T-helper 17 cell (primary cell): ENCODE data around the gene HNRNPLL. TPM values are rescaled to one million over a fixed set of nuclear protein-coding genes. Genes with fewer than 3 reads are reported as not detected.
A peak's percentile ranks its signal among the peaks of the same experiment; 100 is the strongest.

ENCODE experiments used
- ATAC-seq: fragments of 150-1000 bp; cut with Tn5 transposase; 2 replicates; pipeline ENCODE4 v1.10.0; 2021; ENCODE audit warnings: mild to moderate bottlenecking, moderate library complexity
- DNase-seq, 3 donors: peaks; one replicate each; pipeline versions ENCODE4 v3.0.0 to v3.0.0-alpha.2; 2020 to 2021
- H3K9me3 ChIP-seq: one replicate; pipeline ENCODE4 v1.7.0; 2013; ENCODE audit warnings: low read length, mild to moderate bottlenecking; ENCODE audit not compliant: control insufficient read depth, poor library complexity, severe bottlenecking
- H3K27ac Mint-ChIP-seq: one replicate; pipeline ENCODE4 v1.8.0; 2022; ENCODE audit warnings: mild to moderate bottlenecking, moderate library complexity, mixed read lengths
- H3K27me3 Mint-ChIP-seq: one replicate; pipeline ENCODE4 v1.8.0; 2022; ENCODE audit warnings: mixed read lengths
- H3K36me3 Mint-ChIP-seq: one replicate; pipeline ENCODE4 v1.8.0; 2022; ENCODE audit warnings: low read depth, mixed read lengths
- H3K4me1 Mint-ChIP-seq: one replicate; pipeline ENCODE4 v1.8.0; 2022; ENCODE audit warnings: mild to moderate bottlenecking, mixed read lengths
- H3K4me3 Mint-ChIP-seq: one replicate; pipeline ENCODE4 v1.8.0; 2022; ENCODE audit warnings: mild to moderate bottlenecking, moderate library complexity, mixed read lengths
- total RNA-seq, 4 donors: library from RNA in 2 of 4; stranded (reverse) in 2 of 4; gene quantifications; one replicate each; pipeline ENCODE4 v1.2.3 and lab custom pipeline; 2022 to 2026

HNRNPLL gene
- total RNA-seq, 2 donors from 2014 or later: 81.5 to 91.5 TPM

DNA sequence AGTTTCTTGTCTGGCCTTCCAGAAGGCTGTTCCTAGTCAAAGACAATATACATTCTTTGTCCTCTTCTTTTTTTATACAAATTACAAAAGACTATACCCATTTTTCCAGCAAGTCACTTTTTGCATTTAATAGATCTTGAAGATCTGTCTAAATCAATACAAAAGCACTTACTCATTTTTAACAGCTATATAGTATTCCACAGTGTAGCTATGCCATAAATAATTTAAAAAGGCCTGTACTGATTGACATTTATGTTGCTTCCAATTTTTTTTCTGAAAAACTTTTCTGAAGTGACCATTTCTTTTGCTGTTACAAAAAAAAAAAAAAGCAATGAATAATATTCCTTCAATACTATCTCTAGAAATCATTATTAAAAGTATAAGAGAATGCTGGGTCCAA lies 30.3 kb upstream of the HNRNPLL start:
- ATAC-seq: no peak
- peaks cover 10% of the 10 kb centered on the region for H3K4me1 Mint-ChIP-seq
- no peaks in the 10 kb centered on the region for H3K36me3 Mint-ChIP-seq
- no peak overlapping the region for H3K27ac Mint-ChIP-seq
- DNase-seq: no peak
- no peaks in the 10 kb centered on the region for H3K9me3 ChIP-seq
- no peak overlapping the region for H3K4me3 Mint-ChIP-seq
- H3K27me3 Mint-ChIP-seq: no peaks in the 10 kb centered on the region

DNA sequence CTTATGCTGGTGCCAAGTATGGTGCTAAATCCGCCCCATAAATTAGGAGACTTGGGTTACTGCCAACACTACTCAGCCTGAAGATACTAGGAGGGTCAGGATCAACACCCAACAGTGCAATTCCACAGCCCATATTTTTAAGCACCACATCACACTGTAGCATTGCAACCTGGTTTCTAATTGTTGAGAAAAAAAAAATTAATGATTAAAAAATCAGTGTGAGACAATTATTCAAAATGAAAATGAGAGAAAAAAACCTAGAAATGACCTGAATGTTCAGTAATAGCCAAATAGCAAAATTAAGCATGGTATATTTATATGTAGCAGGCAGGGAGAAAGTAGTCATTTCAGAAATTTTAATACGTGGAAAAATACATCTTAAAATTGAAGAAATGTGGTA lies 29.2 kb upstream of the HNRNPLL start:
- H3K9me3 ChIP-seq: no peaks in the 10 kb centered on the region
- no peak overlapping the region for H3K27ac Mint-ChIP-seq
- DNase-seq: no peak
- H3K36me3 Mint-ChIP-seq: no peaks in the 10 kb centered on the region
- no peak overlapping the region for H3K4me3 Mint-ChIP-seq
- no peaks in the 10 kb centered on the region for H3K27me3 Mint-ChIP-seq
- H3K4me1 Mint-ChIP-seq: peaks cover 16% of the 10 kb centered on the region
- ATAC-seq: no peak

DNA sequence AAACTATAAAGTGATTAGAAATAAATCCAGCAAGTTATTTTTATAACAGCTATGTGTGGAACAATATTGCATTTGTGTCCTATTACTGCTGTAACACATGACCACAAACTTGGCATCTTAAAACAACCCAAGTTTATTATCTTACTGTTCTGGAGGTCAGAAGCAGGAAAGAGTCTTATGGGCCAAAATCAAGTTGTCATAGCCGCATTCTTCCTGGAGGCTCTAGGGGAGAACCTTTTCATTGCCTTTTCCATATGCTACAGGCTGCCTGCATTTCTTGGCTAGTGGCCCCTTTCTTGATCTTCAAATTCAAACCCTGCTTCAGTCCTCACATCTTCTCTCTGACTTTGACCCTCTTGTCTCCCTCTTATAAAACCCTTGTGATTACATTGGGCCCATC lies 27.0 kb upstream of the HNRNPLL start:
- Mint-ChIP-seq H3K4me3 (no peak overlapping the region), H3K27me3 (no peaks in the 10 kb centered on the region), H3K4me1 (peaks cover 23% of the 10 kb centered on the region), H3K27ac (peak overlapping the region; percentile 46), H3K36me3 (no peaks in the 10 kb centered on the region)
- ATAC-seq (no peak), DNase-seq (no peak)
- no peaks in the 10 kb centered on the region for H3K9me3 ChIP-seq

DNA sequence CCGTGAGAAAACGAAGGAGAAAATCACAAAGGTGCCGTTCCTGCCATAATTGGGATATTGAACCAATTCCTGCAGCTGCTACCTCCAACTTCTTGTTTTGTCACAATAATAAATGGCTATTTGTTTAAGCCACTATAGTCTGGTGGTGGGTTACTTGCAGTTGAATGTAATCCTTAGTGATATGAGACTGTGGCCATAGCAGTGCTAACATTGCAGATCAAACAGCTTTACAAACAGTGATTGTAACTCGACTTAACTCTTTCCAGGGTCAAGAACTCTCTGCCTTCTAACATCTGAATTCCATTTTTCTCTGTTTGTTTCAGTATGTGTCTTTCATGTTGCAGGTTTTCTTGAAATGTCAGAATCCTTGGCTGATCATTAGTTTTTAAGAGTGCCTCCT lies 24.7 kb upstream of the HNRNPLL start:
- no peak for ATAC-seq
- Mint-ChIP-seq H3K4me3 (no peak overlapping the region), H3K4me1 (peaks cover 18% of the 10 kb centered on the region)

DNA sequence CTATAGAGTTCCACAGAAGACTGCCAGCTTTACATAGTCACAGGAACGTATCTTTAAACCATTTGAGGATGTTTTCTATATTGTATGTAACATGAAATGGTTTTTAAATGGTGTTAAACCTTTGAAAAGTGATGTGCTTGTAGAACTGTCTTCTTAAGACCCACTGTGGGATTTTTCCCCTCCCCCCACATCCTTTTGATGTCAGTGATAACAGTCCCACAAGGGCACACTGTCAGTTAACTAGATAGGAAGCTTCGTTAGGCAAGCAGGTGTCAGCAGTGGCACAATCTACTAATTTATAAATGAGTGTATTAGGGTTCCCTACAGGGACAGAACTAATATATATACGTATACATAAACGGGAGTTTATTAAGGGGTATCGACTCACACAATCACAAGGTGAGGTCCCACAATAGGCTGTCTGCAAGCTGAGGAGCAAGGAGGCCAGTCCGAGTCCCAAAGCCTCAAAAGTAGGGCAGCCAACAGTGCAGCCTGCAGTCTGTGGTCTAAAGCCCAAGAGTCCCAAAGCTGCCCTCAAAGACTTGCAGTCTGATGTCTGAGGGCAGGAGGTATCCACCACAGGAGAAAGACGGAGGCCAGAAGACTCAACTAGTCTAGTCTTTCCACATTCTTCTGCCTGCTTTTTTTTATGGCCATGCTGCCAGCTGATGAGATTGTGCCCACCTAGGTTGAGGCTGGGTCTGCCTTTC lies 23.8 kb upstream of the HNRNPLL start:
- peak overlapping the region; percentile 81 for H3K27ac Mint-ChIP-seq
- no peaks in the 10 kb centered on the region for H3K36me3 Mint-ChIP-seq
- H3K4me3 Mint-ChIP-seq: peak overlapping the region; percentile 41
- peak in 2 of 3 donors; percentile 10 to 14 for DNase-seq
- ATAC-seq: peak; percentile 92
- no peaks in the 10 kb centered on the region for H3K9me3 ChIP-seq
- H3K27me3 Mint-ChIP-seq: no peaks in the 10 kb centered on the region
- H3K4me1 Mint-ChIP-seq: peaks cover 18% of the 10 kb centered on the region

More for the DNA sequence above, 24.7 kb upstream of the HNRNPLL start:
- H3K36me3 Mint-ChIP-seq: no peaks in the 10 kb centered on the region
- DNase-seq: no peak
- H3K9me3 ChIP-seq: no peaks in the 10 kb centered on the region
- no peaks in the 10 kb centered on the region for H3K27me3 Mint-ChIP-seq
- peak overlapping the region; percentile 81 for H3K27ac Mint-ChIP-seq

DNA sequence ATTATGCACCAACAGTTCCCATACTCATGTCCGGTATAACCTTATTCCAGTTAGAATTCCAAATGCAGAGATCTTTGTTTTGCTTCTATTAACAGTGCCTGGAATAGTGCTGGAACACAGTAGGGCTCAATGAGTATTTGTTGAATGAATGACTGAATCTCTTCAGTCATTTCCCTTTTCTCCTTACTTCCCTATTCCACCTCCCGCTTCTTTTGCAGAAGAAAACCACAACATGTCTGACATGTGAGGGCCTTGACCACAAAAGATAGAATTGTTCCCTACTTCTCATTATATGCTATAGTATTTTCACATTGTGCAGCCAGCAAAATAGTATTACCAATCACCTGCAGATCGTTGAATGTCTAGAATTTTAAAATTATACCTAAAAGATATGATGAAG lies 19.5 kb upstream of the HNRNPLL start:
- H3K27ac Mint-ChIP-seq: no peak overlapping the region
- ATAC-seq: no peak
- H3K4me1 Mint-ChIP-seq: peaks cover 21% of the 10 kb centered on the region
- H3K9me3 ChIP-seq: no peaks in the 10 kb centered on the region
- no peak overlapping the region for H3K4me3 Mint-ChIP-seq
- no peaks in the 10 kb centered on the region for H3K36me3 Mint-ChIP-seq
- H3K27me3 Mint-ChIP-seq: peaks cover 6% of the 10 kb centered on the region
- DNase-seq: no peak

DNA sequence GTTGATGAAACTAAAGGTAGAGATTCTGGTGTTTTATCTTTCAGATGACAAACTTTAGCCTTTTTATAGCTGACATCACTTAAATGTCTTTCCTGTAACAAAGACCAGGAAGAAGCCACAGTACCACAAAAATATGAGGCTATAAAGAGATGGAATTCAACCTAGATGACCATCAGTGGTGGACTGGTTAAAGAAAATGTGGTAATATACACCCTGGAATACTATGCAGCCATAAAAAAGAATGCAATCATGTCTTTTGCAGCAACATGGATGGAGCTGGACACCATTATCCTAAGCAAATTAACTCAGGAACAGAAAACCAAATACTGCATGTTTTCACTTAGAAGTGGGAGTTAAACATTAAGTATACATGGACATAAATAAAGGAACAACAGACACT lies 18.3 kb upstream of the HNRNPLL start:
- DNase-seq (no peak), ATAC-seq (no peak)
- Mint-ChIP-seq H3K27me3 (peaks cover 13% of the 10 kb centered on the region), H3K27ac (no peak overlapping the region), H3K36me3 (peaks cover under 1% of the 10 kb centered on the region), H3K4me3 (no peak overlapping the region), H3K4me1 (peaks cover 12% of the 10 kb centered on the region)
- no peaks in the 10 kb centered on the region for H3K9me3 ChIP-seq

DNA sequence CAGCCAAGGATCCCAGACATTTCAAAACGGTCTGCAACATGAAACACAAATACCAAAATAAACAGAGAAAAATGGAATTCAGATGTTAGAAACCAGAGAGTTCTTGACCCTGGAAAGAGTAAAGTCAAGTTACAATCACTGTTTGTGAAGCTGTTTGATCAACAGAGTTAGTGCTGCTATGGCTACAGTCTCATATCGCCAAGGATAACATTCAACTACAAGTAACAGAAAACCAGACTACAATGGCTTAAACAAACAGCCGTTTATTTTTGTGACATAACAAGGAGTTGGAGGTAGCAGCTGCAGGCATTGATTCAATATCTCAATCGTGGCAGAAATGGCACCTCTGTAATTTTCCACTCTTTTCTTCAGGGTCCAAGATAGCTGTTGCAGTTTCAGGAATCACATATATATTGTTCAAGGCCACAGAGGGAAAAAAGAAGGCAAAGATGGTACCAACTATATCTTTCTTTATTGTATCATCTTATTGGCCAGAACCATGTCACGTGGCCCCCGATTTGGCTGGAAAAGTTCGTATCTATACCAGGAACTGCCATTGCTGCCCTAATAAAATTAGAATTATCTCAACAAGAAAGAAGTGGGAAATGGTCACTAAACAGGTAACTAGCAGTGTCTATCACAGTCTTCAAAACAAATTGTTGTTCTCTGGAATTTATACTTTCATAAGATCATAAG lies 17.7 kb upstream of the HNRNPLL start:
- Mint-ChIP-seq H3K27me3 (peaks cover 15% of the 10 kb centered on the region), H3K27ac (no peak overlapping the region), H3K4me3 (no peak overlapping the region), H3K36me3 (peaks cover 2% of the 10 kb centered on the region), H3K4me1 (peaks cover 14% of the 10 kb centered on the region)
- no peaks in the 10 kb centered on the region for H3K9me3 ChIP-seq
- no peak for ATAC-seq
- no peak for DNase-seq

DNA sequence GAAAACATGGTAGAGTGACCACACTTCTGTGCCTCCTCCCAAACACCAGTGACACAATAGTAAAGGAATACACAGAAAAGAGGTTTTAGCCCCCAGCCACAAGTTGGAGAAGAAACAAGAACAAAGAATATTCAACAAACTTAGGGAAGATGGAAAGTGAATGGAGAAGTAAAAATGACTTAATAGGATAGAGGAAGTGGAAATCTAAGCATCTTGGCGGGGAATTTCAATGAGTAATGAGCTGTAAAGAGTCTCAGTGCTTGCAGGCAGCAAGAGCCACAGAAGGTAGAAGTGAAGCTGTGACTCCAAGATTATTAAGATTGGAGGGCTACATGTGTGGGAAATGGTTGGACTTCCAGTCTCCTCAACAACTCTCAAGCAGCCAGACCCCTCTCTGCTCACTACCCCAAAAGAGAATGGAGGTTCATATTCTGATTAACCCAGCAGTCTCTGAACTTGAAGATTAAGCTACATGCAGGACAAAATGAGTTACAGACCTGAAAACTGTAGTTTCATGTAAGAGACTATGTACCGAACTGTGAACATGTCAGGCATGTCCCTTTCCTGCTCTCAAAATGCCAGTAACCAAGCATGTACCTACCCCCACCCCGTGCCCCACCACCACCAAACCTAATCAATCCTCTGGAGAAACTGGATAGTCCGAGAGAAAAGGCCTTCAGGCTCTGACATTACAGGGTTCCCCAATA lies 16.9 kb upstream of the HNRNPLL start:
- Mint-ChIP-seq H3K27me3 (peaks cover 15% of the 10 kb centered on the region), H3K27ac (no peak overlapping the region)
- no peak for DNase-seq

DNA sequence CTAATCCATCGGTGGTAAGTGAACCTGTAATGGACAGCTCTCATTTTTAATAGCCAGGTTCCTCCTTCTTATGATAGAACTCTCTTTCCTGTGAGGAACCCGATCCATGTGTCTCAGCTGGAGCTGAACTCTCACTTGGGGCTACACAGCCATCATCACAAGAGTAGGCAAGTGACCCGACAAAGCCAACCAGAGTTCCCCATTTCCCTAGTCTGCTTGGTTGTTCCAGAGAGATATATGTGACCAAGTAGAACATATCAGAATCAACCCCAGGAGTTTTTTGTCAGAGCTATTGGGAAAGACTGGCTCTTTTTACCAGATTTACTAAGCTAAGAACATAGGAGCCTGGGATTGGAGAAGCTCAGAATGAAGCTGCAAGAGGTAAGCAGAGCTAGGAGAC lies 14.6 kb upstream of the HNRNPLL start:
- no peak overlapping the region for H3K27ac Mint-ChIP-seq
- no peak for ATAC-seq
- no peak for DNase-seq
- peaks cover 15% of the 10 kb centered on the region for H3K27me3 Mint-ChIP-seq
- no peaks in the 10 kb centered on the region for H3K9me3 ChIP-seq
- H3K4me3 Mint-ChIP-seq: no peak overlapping the region
- peaks cover 17% of the 10 kb centered on the region for H3K4me1 Mint-ChIP-seq
- peaks cover 2% of the 10 kb centered on the region for H3K36me3 Mint-ChIP-seq

More for the DNA sequence above, 16.9 kb upstream of the HNRNPLL start:
- peaks cover 2% of the 10 kb centered on the region for H3K36me3 Mint-ChIP-seq
- H3K4me3 Mint-ChIP-seq: no peak overlapping the region
- H3K9me3 ChIP-seq: no peaks in the 10 kb centered on the region
- ATAC-seq: no peak
- H3K4me1 Mint-ChIP-seq: peaks cover 14% of the 10 kb centered on the region

DNA sequence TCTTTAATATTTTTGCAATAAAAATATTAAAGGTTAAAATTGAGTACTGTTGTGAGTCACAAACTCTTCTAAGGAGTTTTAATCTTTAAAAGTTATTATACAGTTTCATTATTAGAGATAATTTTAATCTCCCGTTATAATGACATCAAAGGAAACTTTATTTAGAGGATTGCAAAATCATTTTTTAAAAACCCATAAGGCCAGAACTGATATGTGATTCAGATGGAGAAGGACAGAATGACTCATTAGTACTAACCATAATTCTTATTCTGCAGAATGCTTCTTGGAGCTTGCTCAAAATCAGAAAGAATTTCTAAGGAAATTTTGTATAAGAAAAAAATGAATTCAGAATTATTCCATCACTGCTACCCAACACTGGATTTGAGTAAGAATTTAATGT lies 12.5 kb upstream of the HNRNPLL start:
- Mint-ChIP-seq H3K27me3 (peaks cover 15% of the 10 kb centered on the region), H3K36me3 (peaks cover 2% of the 10 kb centered on the region), H3K27ac (no peak overlapping the region), H3K4me1 (peaks cover 21% of the 10 kb centered on the region), H3K4me3 (no peak overlapping the region)
- no peaks in the 10 kb centered on the region for H3K9me3 ChIP-seq
- no peak for ATAC-seq
- no peak for DNase-seq

DNA sequence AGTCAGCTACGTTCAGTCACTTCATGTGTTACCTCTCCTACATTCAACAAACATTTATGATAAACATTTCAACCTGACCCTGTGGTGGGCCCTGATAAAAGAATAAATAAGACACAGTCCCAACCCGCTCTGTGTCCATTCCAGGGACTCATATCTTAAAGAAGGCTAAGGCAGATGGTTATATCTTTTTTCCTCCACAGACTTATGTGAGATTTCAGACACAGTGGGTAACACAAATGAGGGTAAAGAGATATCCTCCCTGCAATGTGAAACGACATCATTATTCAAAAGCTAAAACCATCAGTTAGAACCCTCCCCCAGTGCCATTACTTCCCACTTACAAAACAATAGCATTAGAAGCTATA lies 11.1 kb upstream of the HNRNPLL start:
- peak overlapping the region; percentile 19 for H3K27ac Mint-ChIP-seq
- H3K9me3 ChIP-seq: no peaks in the 10 kb centered on the region
- peaks cover 20% of the 10 kb centered on the region for H3K4me1 Mint-ChIP-seq
- ATAC-seq (no peak), DNase-seq (no peak)
- no peak overlapping the region for H3K4me3 Mint-ChIP-seq
- H3K36me3 Mint-ChIP-seq: peaks cover 2% of the 10 kb centered on the region
- H3K27me3 Mint-ChIP-seq: peaks cover 15% of the 10 kb centered on the region

DNA sequence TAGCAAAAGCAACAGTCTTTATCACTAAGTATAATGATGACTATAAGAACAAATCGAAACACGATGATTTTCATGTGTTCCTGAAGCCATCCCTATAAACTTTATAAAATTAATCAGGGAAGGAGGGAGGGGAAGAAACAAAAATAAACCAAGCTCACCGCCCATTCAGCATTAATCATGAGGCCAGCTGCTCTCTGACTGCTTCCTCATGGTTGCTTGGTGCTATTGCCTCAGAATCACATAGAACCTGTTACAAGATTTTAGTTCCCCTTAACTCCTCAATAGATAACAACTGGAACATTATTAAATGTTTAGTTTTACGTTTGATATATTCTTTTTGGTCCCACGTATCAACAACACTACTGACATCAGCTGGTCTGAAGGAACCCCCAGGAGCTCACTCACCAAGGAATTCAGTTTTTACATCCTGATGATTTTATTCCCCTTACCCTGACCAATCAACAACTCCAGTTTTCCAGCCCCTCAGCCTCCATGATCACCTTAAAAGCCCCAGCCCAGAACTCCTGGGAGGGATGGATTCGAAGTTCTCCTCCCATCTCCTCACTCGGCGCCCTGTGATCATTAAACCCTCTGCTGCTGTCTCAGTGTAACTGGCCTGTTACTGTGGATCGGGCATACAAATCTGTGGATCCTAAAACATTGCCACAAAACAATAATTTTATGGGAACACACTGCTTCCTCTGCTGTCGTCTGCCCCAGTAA lies 10.6 kb upstream of the HNRNPLL start:
- peak overlapping the region; percentile 19 for H3K27ac Mint-ChIP-seq
- no peaks in the 10 kb centered on the region for H3K9me3 ChIP-seq
- peaks cover 15% of the 10 kb centered on the region for H3K27me3 Mint-ChIP-seq
- ATAC-seq (no peak), DNase-seq (no peak)
- H3K4me1 Mint-ChIP-seq: peaks cover 22% of the 10 kb centered on the region
- H3K36me3 Mint-ChIP-seq: peaks cover 2% of the 10 kb centered on the region
- H3K4me3 Mint-ChIP-seq: peak overlapping the region; percentile 25
